HG02678 (cell line): Measurements from ENCODE around the gene TMEM86B.
"Not testable (repeated sequence)": the region's sequence is repeated elsewhere in the genome, so short reads cannot be mapped to it uniquely, and the experiment has no call there.

Source experiments
- ATAC-seq: cut with Tn5 transposase; IDR thresholded peaks from one replicate; pipeline ENCODE4 v1.9.1; 2021; ENCODE audit warnings: mild to moderate bottlenecking, moderate library complexity; ENCODE audit not compliant: unreplicated experiment

Gene TMEM86B

GRCh38 chr19:55223291-55224037 lies 5.1 kb downstream of the TMEM86B start:
- no peak for ATAC-seq

DNA sequence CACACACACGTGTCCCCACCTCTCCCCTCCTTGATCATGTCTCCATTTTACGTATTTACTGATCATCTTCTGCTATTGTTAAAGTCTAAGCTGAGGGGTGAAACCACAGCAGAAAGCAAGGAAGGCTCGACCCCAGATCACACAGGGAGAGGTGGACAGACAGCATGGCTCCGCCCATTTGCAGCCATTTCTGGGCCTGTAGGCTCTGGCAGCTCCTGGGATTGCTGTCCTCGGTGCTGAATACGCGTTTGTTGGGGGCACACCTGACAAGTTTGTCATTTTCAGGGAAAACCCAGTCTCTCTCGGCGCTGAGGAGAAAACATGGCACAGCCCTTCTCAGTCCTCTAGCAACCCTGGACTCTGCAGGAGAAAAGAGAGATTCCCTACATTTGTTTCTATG lies 8.0 kb downstream of the TMEM86B start:
- ATAC-seq, result no peak

DNA sequence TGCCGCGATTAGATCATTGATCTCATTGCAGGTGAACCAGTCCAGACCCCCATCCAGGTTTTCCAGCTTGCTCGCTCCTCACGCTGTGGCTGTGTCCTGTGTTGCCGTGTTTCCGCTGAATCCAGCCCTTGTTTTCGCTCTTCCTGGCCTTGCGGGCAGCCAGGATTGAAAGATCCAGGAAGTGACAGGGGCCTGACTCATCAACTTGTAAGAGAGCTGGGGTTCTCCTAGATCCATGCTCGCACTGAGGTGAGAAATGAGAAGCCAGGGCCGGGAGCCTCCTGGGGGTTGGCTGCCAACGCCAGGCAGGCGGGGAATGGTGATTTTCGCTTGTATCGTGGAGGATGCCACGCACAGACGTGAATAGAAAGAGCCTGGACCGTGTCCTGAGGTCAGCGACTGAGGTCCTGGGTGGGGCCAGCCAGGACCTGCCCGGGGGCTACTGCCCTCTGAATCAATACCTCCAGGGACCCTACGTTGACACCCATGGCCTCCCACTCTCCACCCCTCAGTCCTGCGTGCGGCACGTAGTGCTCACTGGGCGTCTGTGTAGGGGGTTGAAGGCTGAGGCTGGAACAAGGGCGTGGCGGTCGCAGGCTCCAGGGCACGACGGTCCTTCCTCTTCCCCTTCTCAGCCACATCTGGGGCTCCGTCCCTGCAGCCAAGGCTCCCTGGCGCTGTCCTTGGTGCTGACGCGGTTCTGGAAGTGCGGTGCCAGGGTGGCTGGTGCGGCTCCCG lies 11.9 kb downstream of the TMEM86B start:
- no peak for ATAC-seq

DNA sequence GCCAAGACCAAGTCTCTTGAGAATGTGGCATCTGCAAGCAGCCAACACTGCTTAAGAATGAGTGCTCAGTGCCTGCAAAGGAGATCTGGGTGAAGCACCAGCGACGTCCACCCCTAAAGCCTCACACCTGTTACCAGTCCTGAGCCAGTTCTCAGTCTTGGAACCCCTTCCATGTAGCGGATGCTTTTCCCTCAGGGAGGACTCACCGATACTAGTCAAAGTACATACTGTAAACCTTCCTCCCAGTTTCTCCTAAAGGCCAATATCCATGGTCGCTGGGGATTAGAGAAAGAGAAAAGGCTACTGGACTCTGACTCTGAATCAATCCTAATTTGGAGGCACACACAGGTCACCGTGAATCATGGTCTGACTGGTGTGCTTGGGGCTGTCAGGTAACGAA lies 15.0 kb downstream of the TMEM86B start:
- ATAC-seq, result no peak

- ATAC-seq, result no peak
Measured at GRCh38 chr19:55212447-55212846, 16.1 kb downstream of the TMEM86B start.

DNA sequence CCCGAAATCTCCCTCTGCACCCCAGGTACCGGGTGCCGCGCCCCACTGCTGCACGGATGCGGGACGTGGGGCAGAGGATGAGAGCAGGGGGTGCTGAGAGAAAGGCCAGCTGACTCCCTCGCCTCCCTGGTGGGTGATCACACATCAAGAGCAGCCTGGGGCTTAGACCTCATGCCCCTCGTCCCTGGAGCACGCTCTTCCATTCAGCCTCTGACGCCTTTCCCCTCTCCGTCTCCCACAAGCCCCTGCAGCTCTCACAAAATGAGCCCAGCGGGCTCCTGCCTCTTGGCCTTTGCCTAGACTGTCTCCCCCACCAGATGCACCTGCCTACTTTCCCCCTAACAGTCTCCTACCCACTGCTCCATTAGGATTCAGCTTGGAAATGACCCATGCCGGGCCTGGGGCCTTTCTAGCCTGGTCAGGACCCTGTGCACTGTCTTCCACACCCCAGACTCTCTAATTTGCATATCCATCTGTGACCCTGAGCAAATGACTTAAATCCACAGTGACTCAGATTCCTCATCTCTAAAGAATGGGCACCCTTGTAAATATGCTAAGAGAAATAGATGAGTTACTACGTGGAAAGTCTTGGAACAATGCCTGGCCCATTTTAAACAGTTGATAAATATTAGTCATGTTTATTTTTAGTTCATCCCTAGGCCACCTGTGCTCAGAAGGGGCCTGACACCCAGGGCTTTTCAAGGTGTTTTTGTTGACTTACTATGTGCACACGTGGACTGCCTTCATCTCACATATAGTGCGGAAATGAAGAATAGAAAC lies 18.7 kb downstream of the TMEM86B start:
- ATAC-seq, result no peak

DNA sequence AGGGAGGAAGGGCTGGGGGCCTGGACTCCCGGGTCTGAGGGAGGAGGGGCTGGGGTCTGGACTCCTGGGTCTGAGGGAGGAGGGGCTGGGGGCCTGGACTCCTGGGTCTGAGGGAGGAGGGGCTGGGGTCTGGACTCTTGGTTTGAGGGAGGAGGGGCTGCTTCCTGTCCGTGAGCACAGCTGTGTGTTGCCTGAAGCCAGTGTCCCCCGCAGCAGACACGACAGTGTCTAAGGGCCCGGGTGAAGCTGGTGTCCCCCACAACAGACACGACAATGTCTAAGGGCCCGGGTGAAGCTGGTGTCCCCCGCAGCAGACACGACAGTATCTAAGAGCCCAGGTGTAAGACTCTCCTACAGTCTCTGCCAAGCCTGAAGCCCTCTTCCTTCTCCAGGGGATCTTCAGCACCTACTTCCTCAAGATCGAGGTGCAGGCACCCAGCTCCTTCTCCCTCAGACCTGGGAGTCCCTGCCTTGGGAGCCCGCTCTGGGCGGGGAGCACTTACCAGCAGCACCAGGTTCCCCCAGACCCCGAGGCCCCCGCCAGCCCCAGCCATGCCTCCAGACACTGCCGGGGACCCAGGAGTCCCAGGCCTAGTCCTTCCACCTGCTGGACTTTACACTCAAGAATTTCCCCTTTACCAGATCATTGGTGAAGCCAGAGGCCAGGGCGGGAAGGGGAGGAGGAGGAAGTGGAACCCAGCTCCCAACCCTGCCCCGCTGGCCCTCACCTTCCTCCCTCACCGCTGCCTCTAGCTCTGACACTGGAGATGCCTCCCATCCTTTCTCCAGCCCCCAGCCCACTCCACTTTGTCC lies 19.5 kb downstream of the TMEM86B start, which contains the start of gene PTPRH:
Gene PTPRH (minus strand): TSS at position 622 of the 813 bp plus-strand sequence. CDS start 68 bp downstream, at position 554.
- no peak for ATAC-seq

- no peak for ATAC-seq
Measured at GRCh38 chr19:55206664-55207500, 21.7 kb downstream of the TMEM86B start.

DNA sequence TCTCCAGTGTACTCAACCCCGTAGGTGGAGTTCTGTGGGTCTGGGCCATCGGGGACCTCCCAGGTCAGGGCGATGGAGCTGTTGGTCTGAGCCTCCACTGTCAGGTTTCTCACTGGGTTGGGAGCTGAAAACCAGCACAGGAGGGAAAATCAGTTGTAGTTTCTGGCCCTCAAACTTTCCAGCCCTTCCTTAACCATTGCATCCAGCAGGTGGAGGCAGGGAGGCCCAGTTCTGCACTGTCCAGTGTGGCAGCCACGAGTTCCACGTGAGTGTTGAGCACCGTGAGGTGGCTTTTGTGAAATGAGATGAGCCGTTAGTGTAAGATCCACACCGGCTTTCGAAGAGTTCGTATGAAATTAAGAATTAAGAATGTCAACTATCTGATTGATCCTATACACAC lies 26.4 kb downstream of the TMEM86B start:
- not testable (repeated sequence) for ATAC-seq

DNA sequence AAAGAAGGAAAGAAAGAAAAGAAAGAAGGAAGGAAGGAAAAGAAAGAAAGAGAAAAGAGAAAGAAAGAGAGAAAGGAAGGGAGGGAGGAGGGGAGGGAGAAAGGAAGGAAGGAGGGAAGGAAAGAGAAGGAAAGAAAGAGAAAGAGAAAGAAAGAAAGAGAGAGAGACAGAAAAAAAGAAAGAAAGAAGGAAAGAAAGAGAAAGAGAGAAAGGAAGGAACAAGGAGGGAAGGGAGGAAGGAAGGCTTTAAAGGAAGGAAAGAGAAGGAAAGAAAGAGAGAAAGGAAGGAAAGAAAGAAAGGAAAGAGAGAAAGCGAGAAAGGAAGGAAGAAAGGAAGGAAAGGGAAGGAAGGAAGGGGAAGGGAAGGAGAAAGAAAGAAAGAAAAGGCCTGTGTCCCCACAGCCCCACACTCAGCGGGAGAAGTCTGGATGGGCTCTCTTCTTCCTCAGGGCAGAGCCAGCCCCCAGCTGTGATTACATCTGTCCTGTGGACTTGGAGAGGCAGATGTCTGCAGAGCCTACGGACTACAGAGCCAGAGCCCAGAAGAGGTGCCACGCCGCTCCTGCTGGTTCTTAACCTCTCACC lies 28.9 kb downstream of the TMEM86B start:
- no peak for ATAC-seq

DNA sequence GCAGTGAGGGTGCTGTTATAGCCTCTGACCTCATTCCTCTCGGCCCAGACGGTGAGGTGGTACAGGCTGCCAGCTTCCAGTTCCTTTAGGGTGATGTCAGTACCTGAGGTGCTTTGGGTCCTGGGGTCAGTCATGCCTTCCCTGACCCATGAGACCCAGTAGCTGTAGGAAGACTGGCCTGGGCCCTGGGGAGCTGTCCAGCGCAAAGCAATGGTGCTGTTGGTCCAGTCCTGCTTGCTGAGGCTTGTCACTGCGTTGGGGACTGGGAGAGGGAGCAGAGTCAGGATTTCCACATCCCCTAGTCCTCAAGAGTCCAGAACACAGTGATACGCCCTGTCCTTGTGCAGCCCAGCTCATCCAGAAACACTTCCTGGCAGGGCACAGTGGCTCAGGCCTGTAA lies 29.9 kb downstream of the TMEM86B start:
- no peak for ATAC-seq

DNA sequence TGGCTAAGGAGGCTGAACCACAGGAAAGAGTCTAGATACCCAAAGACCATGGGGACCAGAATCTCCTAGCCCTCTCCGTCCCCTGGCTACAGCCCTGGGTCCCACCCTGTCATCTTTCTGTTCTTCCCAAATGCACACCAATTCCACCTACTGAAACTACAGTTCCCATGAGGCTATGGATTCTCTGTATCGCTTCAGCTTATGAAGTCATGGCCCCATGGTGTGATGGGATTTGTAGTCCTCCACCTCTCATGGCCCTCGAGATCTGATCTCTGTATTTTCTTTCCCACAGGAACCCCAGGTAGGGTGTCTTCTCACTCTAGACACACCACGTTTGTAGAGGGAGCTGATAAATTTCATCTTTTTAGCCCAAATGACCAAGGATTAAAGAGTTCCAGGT lies 31.0 kb downstream of the TMEM86B start:
- no peak for ATAC-seq

DNA sequence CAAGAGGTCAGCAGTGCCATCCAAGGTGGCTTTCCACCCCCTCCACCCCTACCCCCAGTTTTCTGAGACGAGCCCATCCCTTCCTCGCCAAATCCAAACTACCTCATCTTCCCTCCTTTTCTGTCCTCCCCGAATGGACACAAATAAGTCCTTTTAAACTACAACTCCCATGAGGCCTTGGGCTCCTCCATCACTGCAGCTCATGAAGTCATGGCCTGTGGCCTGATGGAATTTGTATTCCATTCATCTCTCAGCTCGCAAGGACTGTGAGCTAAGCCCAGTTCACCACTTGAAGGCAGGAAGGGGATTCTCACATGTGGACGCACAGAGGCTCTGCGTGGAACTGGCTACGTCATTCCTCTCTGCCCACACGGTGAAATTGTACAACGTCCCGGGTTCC lies 31.8 kb downstream of the TMEM86B start:
- no peak for ATAC-seq

DNA sequence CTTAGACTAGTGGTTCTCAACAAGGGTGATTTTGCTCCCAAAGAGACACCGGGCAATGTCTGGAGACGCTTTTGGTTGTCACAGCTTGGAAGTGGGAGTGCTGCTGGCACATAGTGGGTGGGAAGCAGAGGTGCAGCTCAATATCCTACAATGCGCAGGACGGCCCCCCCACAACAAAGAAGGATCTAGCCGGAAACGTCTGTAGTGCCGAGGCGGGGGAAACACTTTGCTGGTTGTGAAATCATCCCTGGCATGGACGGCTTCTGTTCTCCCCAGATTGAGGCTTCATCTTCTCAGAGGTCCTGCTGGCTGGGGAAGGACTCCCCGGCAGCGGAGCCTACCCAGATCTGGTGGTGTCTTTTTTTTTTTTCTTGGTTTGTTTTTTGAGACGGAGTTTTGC lies 35.1 kb downstream of the TMEM86B start:
- no peak for ATAC-seq

DNA sequence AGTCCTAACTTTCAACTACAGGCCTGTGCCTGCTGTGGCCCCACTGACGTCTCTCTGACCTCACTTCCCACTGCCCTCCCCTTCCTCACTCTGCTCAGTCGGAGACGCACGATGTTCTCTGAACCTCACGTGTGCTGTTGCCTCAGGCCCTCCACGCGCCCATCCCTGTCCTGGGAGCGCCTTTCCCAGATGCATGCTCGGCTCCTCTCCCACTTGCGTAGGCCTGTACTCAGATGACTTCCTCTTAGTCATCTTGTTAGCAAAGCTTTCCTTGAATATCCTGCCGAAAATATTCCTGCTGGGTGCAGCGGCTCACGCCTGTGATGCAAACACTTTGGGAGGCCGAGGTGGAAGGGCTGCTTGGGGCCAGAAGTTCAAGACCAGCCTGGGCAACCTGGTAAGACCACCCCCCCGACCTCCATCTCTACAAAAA lies 39.1 kb downstream of the TMEM86B start:
- no peak for ATAC-seq

DNA sequence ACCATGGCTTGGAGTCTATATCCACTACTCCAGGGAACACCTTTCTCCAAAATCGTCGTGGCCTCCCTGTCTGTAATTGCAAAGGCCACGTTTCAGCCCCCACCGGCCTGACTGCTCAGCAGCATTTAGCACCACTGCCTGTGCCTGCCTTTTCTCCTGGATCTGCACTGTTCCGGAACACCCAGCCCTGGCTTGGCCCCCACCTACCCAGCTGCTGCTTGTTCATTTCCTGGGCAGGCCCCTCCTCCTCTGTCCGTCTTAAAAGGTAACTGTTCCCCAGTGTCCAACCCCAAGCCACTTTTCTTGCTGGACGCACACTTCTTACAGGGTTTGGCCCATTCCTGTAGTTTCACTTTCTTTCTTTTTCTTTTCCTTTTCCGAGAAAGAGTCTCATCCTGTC lies 39.9 kb downstream of the TMEM86B start:
- no peak for ATAC-seq

DNA sequence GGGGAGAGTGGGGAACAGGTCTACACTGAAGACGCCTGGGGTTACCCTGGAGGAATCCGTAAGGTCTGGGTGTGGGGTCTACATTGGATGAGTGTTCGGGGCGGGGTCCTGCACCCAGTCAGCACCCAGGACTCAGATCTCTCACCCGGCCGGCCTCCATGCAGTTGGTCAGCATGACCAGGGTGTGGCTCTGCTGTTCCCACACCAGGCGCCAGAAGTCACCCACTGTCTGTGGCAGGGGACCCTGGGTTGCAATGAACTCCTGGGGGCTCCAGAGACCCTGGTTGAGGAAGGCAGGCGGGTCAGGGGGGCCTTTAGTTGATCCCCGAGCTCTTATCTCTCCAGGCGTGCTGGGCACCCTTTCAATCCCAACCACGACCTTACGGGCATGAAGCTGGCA lies 42.5 kb downstream of the TMEM86B start:
- ATAC-seq, result no peak

- no peak for ATAC-seq
Measured at GRCh38 chr19:55181740-55182139, 46.8 kb downstream of the TMEM86B start.
